ENCODE results near the gene STK10. TPM values are rescaled to one million over a fixed set of nuclear protein-coding genes. Genes with fewer than 3 reads are reported as not detected.

Gene STK10
- total RNA-seq, 2 donors from 2014 or later, result 16.1 to 23.2 TPM

- DNase-seq, result no peak
- no peaks in the 10 kb centered on the region for H3K4me1 ChIP-seq
- H3K27me3 ChIP-seq, result no peaks in the 10 kb centered on the region
- TF ChIP-seq, protein P1, sequence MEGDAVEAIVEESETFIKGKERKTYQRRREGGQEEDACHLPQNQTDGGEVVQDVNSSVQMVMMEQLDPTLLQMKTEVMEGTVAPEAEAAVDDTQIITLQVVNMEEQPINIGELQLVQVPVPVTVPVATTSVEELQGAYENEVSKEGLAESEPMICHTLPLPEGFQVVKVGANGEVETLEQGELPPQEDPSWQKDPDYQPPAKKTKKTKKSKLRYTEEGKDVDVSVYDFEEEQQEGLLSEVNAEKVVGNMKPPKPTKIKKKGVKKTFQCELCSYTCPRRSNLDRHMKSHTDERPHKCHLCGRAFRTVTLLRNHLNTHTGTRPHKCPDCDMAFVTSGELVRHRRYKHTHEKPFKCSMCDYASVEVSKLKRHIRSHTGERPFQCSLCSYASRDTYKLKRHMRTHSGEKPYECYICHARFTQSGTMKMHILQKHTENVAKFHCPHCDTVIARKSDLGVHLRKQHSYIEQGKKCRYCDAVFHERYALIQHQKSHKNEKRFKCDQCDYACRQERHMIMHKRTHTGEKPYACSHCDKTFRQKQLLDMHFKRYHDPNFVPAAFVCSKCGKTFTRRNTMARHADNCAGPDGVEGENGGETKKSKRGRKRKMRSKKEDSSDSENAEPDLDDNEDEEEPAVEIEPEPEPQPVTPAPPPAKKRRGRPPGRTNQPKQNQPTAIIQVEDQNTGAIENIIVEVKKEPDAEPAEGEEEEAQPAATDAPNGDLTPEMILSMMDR (IDR thresholded peaks at IDR 0.05), result no peak
- no peak overlapping the region for H3K9ac ChIP-seq (ENCODE audit: low read depth in 2 of 2, low read length in 2 of 2)
- H3K4me3 ChIP-seq, result no peak overlapping the region
- H3K9me3 ChIP-seq, result no peaks in the 10 kb centered on the region
- no peak overlapping the region for H3K27ac ChIP-seq
- no peaks in the 10 kb centered on the region for H3K36me3 ChIP-seq
- intact Hi-C loops (cut with DNase I), result no loop called here
These were observed 7.2 kb upstream of the STK10 start for GRCh38 chr5:172194985-172195774.

DNA sequence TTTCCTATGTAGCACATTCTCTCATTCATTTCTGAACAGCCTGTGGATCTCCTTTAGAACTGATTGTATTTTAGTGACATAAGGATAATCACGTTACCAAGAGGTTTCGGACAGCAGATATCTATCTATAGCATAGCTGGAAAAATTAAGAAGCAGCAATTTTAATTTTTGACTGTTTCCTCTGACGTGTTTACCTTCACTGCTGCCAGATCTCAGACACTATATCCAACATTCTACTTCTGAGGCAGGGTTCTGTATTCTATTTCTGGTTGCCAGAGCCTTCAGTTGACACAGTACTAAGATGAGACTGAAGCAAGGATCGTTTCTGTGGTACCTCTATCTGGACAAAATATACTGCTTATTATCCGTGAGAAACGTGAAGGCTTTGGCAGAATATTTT lies 5.8 kb upstream of the STK10 start, which contains the start of gene EFCAB9:
Gene EFCAB9, plus strand, starts transcription at position 301 of the 400 bp plus-strand sequence. Its CDS starts 1 bp downstream, at position 302.
- DNase-seq, result no peak
- Histone ChIP-seq H3K9me3 (no peaks in the 10 kb centered on the region), H3K4me1 (no peaks in the 10 kb centered on the region), H3K27me3 (no peaks in the 10 kb centered on the region), H3K4me3 (no peak within 1 kb of the TSS), H3K9ac (ENCODE audit: low read depth in 2 of 2, low read length in 2 of 2) (no peak within 1 kb of the TSS), H3K27ac (no peak within 1 kb of the TSS), H3K36me3 (no peaks in the 10 kb centered on the region)
- intact Hi-C loops (cut with DNase I), result no loop called here
- TF ChIP-seq, protein P1 (IDR thresholded peaks at IDR 0.05), result no peak

DNA sequence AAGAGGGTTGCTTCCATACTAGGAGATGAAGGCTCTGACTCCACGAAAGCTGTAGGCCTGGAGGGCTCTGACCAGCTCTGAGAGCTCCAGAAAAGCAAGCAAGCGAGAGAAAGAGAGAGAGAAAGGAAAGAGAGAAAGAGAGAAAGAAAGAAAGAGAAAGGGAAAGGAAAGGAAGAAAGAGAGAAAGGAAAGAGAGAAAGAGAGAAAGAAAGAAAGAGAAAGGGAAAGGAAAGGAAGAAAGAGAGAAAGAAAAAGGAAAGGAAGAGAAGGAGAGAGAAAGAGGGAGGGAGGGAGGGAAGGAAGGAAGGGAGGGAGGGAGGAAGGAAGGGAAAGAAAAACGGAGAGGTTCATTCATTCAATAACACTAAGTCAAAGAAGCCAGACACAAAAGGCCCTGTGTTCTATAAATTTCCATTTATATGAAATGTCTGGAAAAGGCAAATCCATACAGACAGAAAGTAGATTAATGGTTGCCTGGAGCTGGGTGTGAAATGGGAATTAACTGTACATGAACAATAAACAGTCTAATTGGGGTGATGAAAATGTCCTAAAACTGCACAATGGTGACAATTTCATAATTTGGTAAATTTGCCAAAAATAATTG lies 1.8 kb upstream of the STK10 start:
- Histone ChIP-seq H3K36me3 (no peaks in the 10 kb centered on the region), H3K9me3 (no peaks in the 10 kb centered on the region), H3K9ac (ENCODE audit: low read depth in 2 of 2, low read length in 2 of 2) (peak overlapping the region in 1 of 2 donors; percentile 2), H3K4me3 (no peak overlapping the region), H3K4me1 (no peaks in the 10 kb centered on the region), H3K27me3 (no peaks in the 10 kb centered on the region), H3K27ac (no peak overlapping the region)
- DNase-seq, result no peak
- intact Hi-C loops (cut with DNase I), result loop anchor here (2.0 to 5.0 kb wide), 2 partner anchors 83 to 93 kb away; partner anchors contain the start of gene UBTD2
- TF ChIP-seq, protein P1 (IDR thresholded peaks at IDR 0.05), result no peak

DNA sequence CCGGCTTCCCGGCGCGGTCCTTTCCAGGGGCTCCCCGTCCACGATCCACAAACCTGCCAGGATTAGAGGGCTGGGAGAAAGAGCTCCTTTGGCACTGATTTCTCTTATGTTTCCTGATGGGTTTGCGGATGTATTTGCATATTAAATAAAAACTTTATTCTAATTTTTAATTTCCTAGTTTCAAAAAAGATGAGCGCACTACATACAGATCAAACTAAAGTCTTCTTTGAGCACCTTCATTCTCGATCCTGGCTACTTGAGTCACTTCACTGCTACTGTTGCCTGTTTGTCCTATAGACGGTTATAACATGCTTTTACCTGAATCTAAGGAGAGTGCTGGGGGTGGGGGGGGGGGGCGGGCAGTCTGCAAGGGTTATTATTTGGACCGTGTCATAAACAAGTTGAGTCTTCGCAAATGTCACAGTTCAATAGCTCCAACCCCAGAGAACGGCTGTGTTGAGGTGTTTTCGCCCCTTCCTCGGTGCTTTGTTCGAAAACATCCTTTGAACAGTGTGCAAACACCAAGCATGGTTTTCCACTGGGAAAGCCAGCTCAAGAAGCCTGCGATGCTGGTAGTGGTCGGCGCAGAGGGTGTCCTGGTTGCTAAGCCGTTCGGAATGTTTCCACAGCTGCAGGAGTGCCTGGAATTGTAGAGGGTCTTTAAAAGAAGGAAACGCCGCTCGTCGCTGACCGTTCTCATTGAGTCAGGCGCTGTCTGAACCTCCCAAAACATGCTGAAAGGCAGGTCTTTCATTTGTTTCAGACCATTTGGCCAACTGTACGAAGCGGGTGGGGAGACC lies 1.1 kb upstream of the STK10 start:
- Histone ChIP-seq H3K9me3 (no peaks in the 10 kb centered on the region), H3K27ac (peak overlapping the region; percentile 95), H3K4me1 (no peaks in the 10 kb centered on the region), H3K9ac (ENCODE audit: low read depth in 2 of 2, low read length in 2 of 2) (peak overlapping the region; percentile 2 to 66), H3K4me3 (peak overlapping the region; percentile 97), H3K27me3 (no peaks in the 10 kb centered on the region), H3K36me3 (no peaks in the 10 kb centered on the region)
- TF ChIP-seq, protein P1 (IDR thresholded peaks at IDR 0.05), result no peak
- intact Hi-C loops (cut with DNase I), result loop anchor here (2.0 to 5.0 kb wide), 2 partner anchors 82 to 93 kb away; partner anchors contain the start of gene UBTD2
- DNase-seq, result no peak

Measured in colonic mucosa (tissue), 4 donors.